Neutrophil (primary cell): ENCODE data around the gene TMCC1.

Experiments used
- H3K27ac ChIP-seq: fragments of 200-600 bp; sonication (generic); 2 replicates; pipeline ENCODE4 v1.5.1; 2016; ENCODE audit warnings: mild to moderate bottlenecking, moderate library complexity
- H3K27me3 ChIP-seq: fragments of 200-600 bp; sonication (generic); 2 replicates; pipeline ENCODE4 v1.6.0; 2016; ENCODE audit warnings: mild to moderate bottlenecking
- H3K36me3 ChIP-seq: fragments of 200-600 bp; sonication (generic); 2 replicates; pipeline ENCODE4 v1.5.1; 2017
- H3K4me1 ChIP-seq, 2 experiments: fragments of 200-600 bp in 1 of 2; sonication (generic) in 1 of 2; 1 replicate in 1 of 2; 2 replicates in 1 of 2; pipeline versions ENCODE4 v1.5.1 to v1.6.1; 2013 to 2016; ENCODE audit warnings: low read depth in 1 of 2, low read length in 1 of 2, mild to moderate bottlenecking in 1 of 2, moderate library complexity in 1 of 2; ENCODE audit not compliant: control insufficient read depth in 1 of 2, insufficient read depth in 1 of 2
- H3K4me3 ChIP-seq, 2 experiments: fragments of 200-600 bp in 1 of 2; sonication (generic) in 1 of 2; 1 replicate in 1 of 2; 2 replicates in 1 of 2; pipeline ENCODE4 v1.5.1; 2013 to 2016; ENCODE audit warnings: low read depth in 1 of 2, low read length in 1 of 2, mild to moderate bottlenecking in 1 of 2, moderate library complexity in 1 of 2
- H3K9me3 ChIP-seq: fragments of 200-600 bp; sonication (generic); 2 replicates; pipeline ENCODE4 v1.5.1; 2016
- TF ChIP-seq, protein P1 (sequence below): fragments of 200-600 bp; sonication (generic); IDR thresholded peaks from 2 replicates; pipeline ENCODE4 v1.5.1; 2016; ENCODE audit warnings: antibody characterized with exemption

Gene TMCC1

DNA sequence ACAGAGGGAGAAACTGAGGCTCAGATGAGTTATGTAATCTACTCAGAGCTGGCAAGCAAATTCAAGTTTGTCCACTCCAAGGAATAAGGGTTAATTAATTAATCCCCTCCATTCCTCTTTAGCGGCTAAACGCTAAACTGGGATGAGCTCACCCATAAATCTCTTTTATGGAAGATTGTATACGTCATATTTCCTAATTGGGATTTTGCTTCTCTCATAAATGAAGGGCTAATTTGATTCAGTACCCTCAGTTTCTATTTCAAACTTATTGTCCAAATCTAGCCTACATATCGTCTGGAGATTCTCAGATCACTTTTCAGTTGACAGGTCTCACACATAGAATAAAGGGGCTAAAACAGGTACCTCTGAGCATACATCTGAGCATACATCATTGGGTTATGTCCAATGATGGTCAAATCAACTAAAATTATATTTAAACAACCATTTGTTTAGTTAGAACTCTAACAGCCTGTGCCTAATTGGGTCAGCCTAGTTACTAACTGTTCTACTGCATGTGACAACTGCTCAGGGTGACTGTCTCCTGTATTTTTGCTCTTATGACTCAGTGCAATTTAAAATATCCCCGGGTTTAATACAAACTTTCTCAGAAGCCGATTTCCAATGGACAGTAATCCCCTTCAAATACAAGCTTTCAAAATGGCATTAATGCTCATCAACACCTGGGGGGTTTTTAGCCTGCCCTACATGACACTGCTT lies 229.4 kb downstream of the TMCC1 start:
- TF ChIP-seq, protein P1, sequence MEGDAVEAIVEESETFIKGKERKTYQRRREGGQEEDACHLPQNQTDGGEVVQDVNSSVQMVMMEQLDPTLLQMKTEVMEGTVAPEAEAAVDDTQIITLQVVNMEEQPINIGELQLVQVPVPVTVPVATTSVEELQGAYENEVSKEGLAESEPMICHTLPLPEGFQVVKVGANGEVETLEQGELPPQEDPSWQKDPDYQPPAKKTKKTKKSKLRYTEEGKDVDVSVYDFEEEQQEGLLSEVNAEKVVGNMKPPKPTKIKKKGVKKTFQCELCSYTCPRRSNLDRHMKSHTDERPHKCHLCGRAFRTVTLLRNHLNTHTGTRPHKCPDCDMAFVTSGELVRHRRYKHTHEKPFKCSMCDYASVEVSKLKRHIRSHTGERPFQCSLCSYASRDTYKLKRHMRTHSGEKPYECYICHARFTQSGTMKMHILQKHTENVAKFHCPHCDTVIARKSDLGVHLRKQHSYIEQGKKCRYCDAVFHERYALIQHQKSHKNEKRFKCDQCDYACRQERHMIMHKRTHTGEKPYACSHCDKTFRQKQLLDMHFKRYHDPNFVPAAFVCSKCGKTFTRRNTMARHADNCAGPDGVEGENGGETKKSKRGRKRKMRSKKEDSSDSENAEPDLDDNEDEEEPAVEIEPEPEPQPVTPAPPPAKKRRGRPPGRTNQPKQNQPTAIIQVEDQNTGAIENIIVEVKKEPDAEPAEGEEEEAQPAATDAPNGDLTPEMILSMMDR, result no peak
- no peak overlapping the region for H3K27ac ChIP-seq
- no peaks in the 10 kb centered on the region for H3K4me1 ChIP-seq
- no peak overlapping the region for H3K4me3 ChIP-seq
- H3K36me3 ChIP-seq, result peaks cover 13% of the 10 kb centered on the region
- H3K27me3 ChIP-seq, result no peaks in the 10 kb centered on the region
- no peaks in the 10 kb centered on the region for H3K9me3 ChIP-seq

GRCh38 chr3:129663045-129663446 lies 230.5 kb downstream of the TMCC1 start:
- no peak overlapping the region for H3K4me3 ChIP-seq
- H3K9me3 ChIP-seq, result no peaks in the 10 kb centered on the region
- no peaks in the 10 kb centered on the region for H3K27me3 ChIP-seq
- H3K27ac ChIP-seq, result no peak overlapping the region
- TF ChIP-seq, protein P1, result no peak
- peaks cover 3% of the 10 kb centered on the region for H3K36me3 ChIP-seq
- H3K4me1 ChIP-seq, result peaks cover 2 to 7% of the 10 kb centered on the region in 2 experiments

- H3K27ac ChIP-seq, result no peak overlapping the region
- no peak overlapping the region for H3K4me3 ChIP-seq
- TF ChIP-seq, protein P1, result no peak
- H3K27me3 ChIP-seq, result no peaks in the 10 kb centered on the region
- H3K36me3 ChIP-seq, result no peaks in the 10 kb centered on the region
- peaks cover 9 to 13% of the 10 kb centered on the region in 2 experiments for H3K4me1 ChIP-seq
- no peaks in the 10 kb centered on the region for H3K9me3 ChIP-seq
Measured at GRCh38 chr3:129662191-129662608, 231.3 kb downstream of the TMCC1 start.

GRCh38 chr3:129661766-129662165 lies 231.7 kb downstream of the TMCC1 start:
- Histone ChIP-seq H3K4me1 (peaks cover 9 to 13% of the 10 kb centered on the region in 2 experiments), H3K9me3 (no peaks in the 10 kb centered on the region), H3K4me3 (no peak overlapping the region), H3K36me3 (no peaks in the 10 kb centered on the region), H3K27me3 (no peaks in the 10 kb centered on the region), H3K27ac (no peak overlapping the region)
- TF ChIP-seq, protein P1, result no peak

DNA sequence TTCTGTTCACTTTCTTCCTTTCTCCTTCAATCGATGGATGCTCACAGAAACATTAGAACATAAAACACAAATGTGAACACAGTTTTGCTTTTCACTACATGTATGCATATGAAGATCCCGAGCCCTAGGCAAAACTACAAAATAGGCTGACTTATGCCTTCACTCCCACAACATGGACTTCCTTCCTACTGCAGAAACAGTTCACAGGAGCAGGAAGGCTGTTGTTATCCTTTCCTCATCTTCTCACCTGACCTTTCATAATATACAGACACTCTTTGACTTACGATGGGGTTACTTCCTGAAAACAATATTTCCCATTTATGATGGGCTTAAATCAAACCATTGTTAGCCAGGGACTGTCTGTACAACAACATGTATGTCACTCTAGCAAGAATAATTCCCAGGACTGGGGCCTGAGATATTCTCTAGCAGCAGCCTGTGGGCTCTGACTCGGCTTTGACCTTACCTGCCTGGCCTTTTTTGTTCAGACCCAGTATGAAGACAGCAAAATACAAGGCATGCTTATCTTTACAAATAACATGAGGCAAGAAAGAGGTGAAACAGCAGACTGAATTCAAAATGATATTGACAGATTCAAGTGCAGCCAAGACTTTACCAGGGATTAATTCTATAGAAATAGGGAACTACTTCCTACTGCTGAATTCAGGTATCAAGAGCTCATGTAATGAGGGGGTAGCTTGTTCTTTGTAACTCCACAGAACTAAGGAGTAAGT lies 235.2 kb downstream of the TMCC1 start:
- H3K4me3 ChIP-seq, result no peak overlapping the region
- H3K27ac ChIP-seq, result peak overlapping the region; percentile 53
- H3K9me3 ChIP-seq, result no peaks in the 10 kb centered on the region
- peaks cover 9 to 13% of the 10 kb centered on the region in 2 experiments for H3K4me1 ChIP-seq
- peaks cover 10% of the 10 kb centered on the region for H3K36me3 ChIP-seq
- no peaks in the 10 kb centered on the region for H3K27me3 ChIP-seq
- TF ChIP-seq, protein P1, result no peak
